CD14-positive monocyte (primary cell): ENCODE results near the gene USP48. TPM values are rescaled to one million over a fixed set of nuclear protein-coding genes. Genes with fewer than 3 reads are reported as not detected.
A peak's percentile ranks its signal among the peaks of the same experiment; 100 is the strongest.

Experiments
- DNase-seq, 3 donors: peaks; one replicate each; pipeline ENCODE4 v3.0.0-alpha.2; 2011 to 2022
- H2AFZ ChIP-seq: 2 replicates; pipeline ENCODE4 v1.6.0; 2012; ENCODE audit warnings: mild to moderate bottlenecking, low read depth, low read length, inconsistent platforms; ENCODE audit not compliant: insufficient read depth, poor library complexity, severe bottlenecking
- H3K27ac ChIP-seq, 2 donors: 1 replicate in 1 of 2; 2 replicates in 1 of 2; pipeline ENCODE4 v1.5.1; 2012 to 2013; ENCODE audit warnings: low read length in 2 of 2, control low read depth in 1 of 2, inconsistent platforms in 1 of 2, low read depth in 1 of 2, mild to moderate bottlenecking in 1 of 2
- H3K27me3 ChIP-seq, 2 donors: one replicate each; pipeline versions ENCODE4 v1.6.0 to v1.6.1; 2011 to 2013; ENCODE audit warnings: low read length in 2 of 2; ENCODE audit not compliant: control insufficient read depth in 2 of 2, insufficient read depth in 2 of 2
- H3K36me3 ChIP-seq, 2 donors: replicated peaks in 1 of 2; 1 replicate in 1 of 2; 2 replicates in 1 of 2; pipeline versions ENCODE4 v1.5.1 to v1.6.1; 2012 to 2013; ENCODE audit warnings: low read length in 2 of 2, control low read depth in 1 of 2, inconsistent platforms in 1 of 2, mild to moderate bottlenecking in 1 of 2; ENCODE audit not compliant: insufficient read depth in 2 of 2, control insufficient read depth in 1 of 2
- H3K4me1 ChIP-seq, 2 donors: 1 replicate in 1 of 2; 2 replicates in 1 of 2; pipeline versions ENCODE4 v1.5.1 to v1.6.1; 2012 to 2013; ENCODE audit warnings: low read length in 2 of 2, control low read depth in 1 of 2, inconsistent platforms in 1 of 2, mild to moderate bottlenecking in 1 of 2, moderate library complexity in 1 of 2; ENCODE audit not compliant: insufficient read depth in 2 of 2, control insufficient read depth in 1 of 2
- H3K4me2 ChIP-seq: replicated peaks from 2 replicates; pipeline ENCODE3; 2012; ENCODE audit warnings: low read length, moderate library complexity, mild to moderate bottlenecking; ENCODE audit not compliant: poor library complexity, severe bottlenecking; ENCODE audit errors: extremely low read depth
- H3K4me3 ChIP-seq, 3 experiments: fragments of 200-600 bp in 1 of 3; sonication (generic) in 1 of 3; replicated peaks in 1 of 3; 1 replicate in 2 of 3; 2 replicates in 1 of 3; pipeline ENCODE4 v1.5.1; 2011 to 2013; ENCODE audit warnings: low read length in 3 of 3, mild to moderate bottlenecking in 3 of 3, control low read depth in 2 of 3, low read depth in 2 of 3, inconsistent platforms in 1 of 3, moderate library complexity in 1 of 3
- H3K79me2 ChIP-seq: 2 replicates; pipeline ENCODE4 v1.6.0; 2012; ENCODE audit warnings: mild to moderate bottlenecking, control low read depth, inconsistent platforms, low read length, moderate library complexity; ENCODE audit not compliant: insufficient read depth
- H3K9ac ChIP-seq: 2 replicates; pipeline ENCODE4 v1.6.0; 2017; ENCODE audit warnings: low read length, mild to moderate bottlenecking; ENCODE audit not compliant: insufficient read depth, poor library complexity, severe bottlenecking
- H3K9me3 ChIP-seq, 2 donors: replicated peaks in 1 of 2; 1 replicate in 1 of 2; 2 replicates in 1 of 2; pipeline versions ENCODE4 v1.5.1 to v1.6.1; 2012 to 2013; ENCODE audit warnings: low read length in 2 of 2, control low read depth in 1 of 2; ENCODE audit not compliant: control insufficient read depth in 1 of 2, insufficient read depth in 1 of 2
- H4K20me1 ChIP-seq: 2 replicates; pipeline ENCODE4 v1.6.0; 2012; ENCODE audit warnings: mild to moderate bottlenecking, low read length, control low read depth, moderate library complexity; ENCODE audit not compliant: insufficient read depth
- H3K27ac Mint-ChIP-seq, 7 donors: one replicate each; pipeline ENCODE4 v1.8.0; 2020; ENCODE audit warnings: mild to moderate bottlenecking in 7 of 7, mixed read lengths in 7 of 7, moderate library complexity in 6 of 7, inconsistent platforms in 2 of 7
- H3K27me3 Mint-ChIP-seq, 3 donors: one replicate each; pipeline ENCODE4 v1.8.0; 2021 to 2022; ENCODE audit warnings: low read depth in 3 of 3, mild to moderate bottlenecking in 3 of 3, mixed read lengths in 3 of 3, moderate library complexity in 3 of 3, inconsistent platforms in 1 of 3
- H3K36me3 Mint-ChIP-seq, 2 donors: one replicate each; pipeline ENCODE4 v1.8.0; 2020; ENCODE audit warnings: mixed read lengths in 2 of 2, inconsistent platforms in 1 of 2, mild to moderate bottlenecking in 1 of 2
- H3K4me1 Mint-ChIP-seq: one replicate; pipeline ENCODE4 v1.8.0; 2020; ENCODE audit warnings: mild to moderate bottlenecking, mixed read lengths
- H3K4me3 Mint-ChIP-seq, 2 donors: one replicate each; pipeline ENCODE4 v1.8.0; 2020; ENCODE audit warnings: mild to moderate bottlenecking in 2 of 2, mixed read lengths in 2 of 2, moderate library complexity in 1 of 2
- H3K9me3 Mint-ChIP-seq, 7 donors: one replicate each; pipeline ENCODE4 v1.8.0; 2020 to 2022; ENCODE audit warnings: mixed read lengths in 7 of 7, mild to moderate bottlenecking in 6 of 7, moderate library complexity in 6 of 7, inconsistent platforms in 2 of 7
- WGBS: methylation state at CpG from one replicate; pipeline ENCODE4 v1.1.5; 2013; ENCODE audit warnings: missing lambda C conversion rate; ENCODE audit not compliant: insufficient coverage; 5-methylcytosine and 5-hydroxymethylcytosine counted together
- intact Hi-C, 2 donors: fragments of 100-400 bp; cut with micrococcal nuclease; formaldehyde crosslinking; loops; one replicate each; pipeline versions ENCODE4 v1.15.0 to v1.15.1; 2023
- polyA plus RNA-seq, 3 donors: library from polyadenylated mRNA; depleted of rRNA in 1 of 3; unstranded in 2 of 3; stranded (reverse) in 1 of 3; fragments of 300-500 nt in 2 of 3; fragments of >200 nt in 1 of 3; fragmentation: Illumina TruSeq in 2 of 3; gene quantifications; 1 replicate in 2 of 3; 2 replicates in 1 of 3; pipeline ENCODE4 v1.2.3, GENCODE V29; 2012 to 2021
- TF ChIP-seq, protein P1 (sequence below): fragments of 200-600 bp; IDR thresholded peaks from one replicate; pipeline ENCODE4 v1.8.0; 2022; ENCODE audit warnings: antibody characterized with exemption, mild to moderate bottlenecking

USP48 gene
- polyA plus RNA-seq, 3 donors, result 26.5 to 40.2 (median 34.3) TPM

DNA sequence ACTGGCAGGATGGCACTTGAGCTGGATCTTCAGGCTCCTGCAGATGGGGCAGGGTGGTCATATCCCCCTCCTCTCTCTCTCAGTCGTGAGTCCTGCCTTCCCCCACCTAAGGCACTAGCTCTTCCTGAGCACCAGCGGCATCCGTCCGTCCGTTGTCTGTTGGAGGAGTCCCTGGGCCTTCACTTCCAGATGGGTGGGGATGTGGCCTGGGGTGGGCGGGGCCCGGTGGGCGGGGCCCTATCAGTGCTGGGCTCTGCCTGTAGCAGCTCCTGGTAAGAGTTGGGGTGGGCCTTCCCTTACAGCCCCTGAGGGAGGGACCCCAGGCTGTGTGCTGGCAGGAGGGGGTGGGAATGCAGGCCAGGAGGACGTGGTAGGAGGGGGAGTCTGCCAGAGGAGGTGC is 39.4 kb upstream of the USP48 start:
- Histone ChIP-seq H3K27me3 (no peaks in the 10 kb centered on the region), H3K4me1 (peaks cover 16 to 17% of the 10 kb centered on the region in 2 donors), H3K9ac (no peak overlapping the region), H3K4me2 (no peak overlapping the region), H3K36me3 (no peaks in the 10 kb centered on the region), H4K20me1 (no peaks in the 10 kb centered on the region), H2AFZ (no peak overlapping the region), H3K9me3 (no peaks in the 10 kb centered on the region), H3K27ac (no peak overlapping the region), H3K79me2 (no peaks in the 10 kb centered on the region), H3K4me3 (no peak overlapping the region)
- WGBS, result 75% methylated on average over 4 of the region's 9 CpGs
- H3K36me3 Mint-ChIP-seq, result no peaks in the 10 kb centered on the region
- intact Hi-C loops, result no loop called here
- no peak for DNase-seq
- peak overlapping the region in 1 of 7 donors; percentile 74 for H3K27ac Mint-ChIP-seq
- H3K4me3 Mint-ChIP-seq, result no peak overlapping the region
- H3K4me1 Mint-ChIP-seq, result peaks cover 13% of the 10 kb centered on the region
- peaks cover 2 to 7% (median 2%) of the 10 kb centered on the region in 3 donors for H3K27me3 Mint-ChIP-seq
- no peaks in the 10 kb centered on the region for H3K9me3 Mint-ChIP-seq
- TF ChIP-seq, protein P1, sequence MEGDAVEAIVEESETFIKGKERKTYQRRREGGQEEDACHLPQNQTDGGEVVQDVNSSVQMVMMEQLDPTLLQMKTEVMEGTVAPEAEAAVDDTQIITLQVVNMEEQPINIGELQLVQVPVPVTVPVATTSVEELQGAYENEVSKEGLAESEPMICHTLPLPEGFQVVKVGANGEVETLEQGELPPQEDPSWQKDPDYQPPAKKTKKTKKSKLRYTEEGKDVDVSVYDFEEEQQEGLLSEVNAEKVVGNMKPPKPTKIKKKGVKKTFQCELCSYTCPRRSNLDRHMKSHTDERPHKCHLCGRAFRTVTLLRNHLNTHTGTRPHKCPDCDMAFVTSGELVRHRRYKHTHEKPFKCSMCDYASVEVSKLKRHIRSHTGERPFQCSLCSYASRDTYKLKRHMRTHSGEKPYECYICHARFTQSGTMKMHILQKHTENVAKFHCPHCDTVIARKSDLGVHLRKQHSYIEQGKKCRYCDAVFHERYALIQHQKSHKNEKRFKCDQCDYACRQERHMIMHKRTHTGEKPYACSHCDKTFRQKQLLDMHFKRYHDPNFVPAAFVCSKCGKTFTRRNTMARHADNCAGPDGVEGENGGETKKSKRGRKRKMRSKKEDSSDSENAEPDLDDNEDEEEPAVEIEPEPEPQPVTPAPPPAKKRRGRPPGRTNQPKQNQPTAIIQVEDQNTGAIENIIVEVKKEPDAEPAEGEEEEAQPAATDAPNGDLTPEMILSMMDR, result no peak

DNA sequence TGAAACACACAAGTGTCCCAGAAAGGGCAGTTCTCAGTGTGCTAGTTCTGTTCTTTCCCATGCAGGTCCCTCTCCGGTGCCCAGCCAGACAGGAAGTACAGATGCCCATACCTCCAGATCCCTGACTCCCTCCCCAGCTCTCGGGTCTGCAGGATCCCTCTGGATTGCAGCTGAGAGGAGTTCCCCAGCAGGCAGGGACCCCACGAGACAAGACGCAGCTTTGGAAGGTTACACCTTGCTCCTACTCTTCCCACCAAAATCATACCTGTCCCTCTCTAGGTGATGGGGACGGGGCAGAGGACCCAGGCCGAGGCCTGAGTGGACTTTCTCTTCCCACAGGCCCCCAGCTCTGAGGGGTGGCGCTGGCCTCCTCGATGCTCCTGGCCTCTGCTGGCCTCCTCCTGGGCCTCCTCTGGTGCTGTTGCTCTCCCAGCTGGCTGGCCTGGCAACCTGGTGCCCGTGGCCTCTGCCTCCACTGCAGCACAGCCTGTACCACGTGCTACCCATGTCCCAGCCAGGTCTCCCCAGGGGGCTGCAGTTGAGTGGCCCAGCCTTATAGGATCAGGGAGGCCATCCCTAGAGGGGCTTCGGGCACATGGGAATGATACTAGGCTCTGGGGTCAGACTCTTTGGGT is 38.6 kb upstream of the USP48 start:
- no peak for DNase-seq
- H3K4me2 ChIP-seq, result no peak overlapping the region
- WGBS, result 96% methylated on average over 11 of the region's 11 CpGs
- H3K36me3 Mint-ChIP-seq, result peaks cover 0 to 3% of the 10 kb centered on the region in 2 donors
- H3K79me2 ChIP-seq, result no peaks in the 10 kb centered on the region
- H3K4me1 Mint-ChIP-seq, result peaks cover 18% of the 10 kb centered on the region
- H2AFZ ChIP-seq, result no peak overlapping the region
- H3K4me3 Mint-ChIP-seq, result no peak overlapping the region
- H3K4me3 ChIP-seq, result no peak overlapping the region
- no peaks in the 10 kb centered on the region for H3K9me3 ChIP-seq
- TF ChIP-seq, protein P1, result no peak
- peaks cover 17 to 18% of the 10 kb centered on the region in 2 donors for H3K4me1 ChIP-seq
- H3K27me3 Mint-ChIP-seq, result peaks cover 2 to 7% (median 2%) of the 10 kb centered on the region in 3 donors
- no peaks in the 10 kb centered on the region for H3K27me3 ChIP-seq
- no peaks in the 10 kb centered on the region for H3K36me3 ChIP-seq
- no peak overlapping the region for H3K9ac ChIP-seq
- intact Hi-C loops, result no loop called here
- H3K27ac Mint-ChIP-seq, result no peak overlapping the region
- H3K9me3 Mint-ChIP-seq, result no peaks in the 10 kb centered on the region
- H3K27ac ChIP-seq, result no peak overlapping the region
- no peaks in the 10 kb centered on the region for H4K20me1 ChIP-seq
